ENCODE results near the gene MBP. TPM values are rescaled to one million over a fixed set of nuclear protein-coding genes. Genes with fewer than 3 reads are reported as not detected.
"Not testable (repeated sequence)": the region's sequence is repeated elsewhere in the genome, so short reads cannot be mapped to it uniquely, and the experiment has no call there.

MBP gene
- total RNA-seq, 1 experiment from 2014 or later = 65.2 TPM

DNA sequence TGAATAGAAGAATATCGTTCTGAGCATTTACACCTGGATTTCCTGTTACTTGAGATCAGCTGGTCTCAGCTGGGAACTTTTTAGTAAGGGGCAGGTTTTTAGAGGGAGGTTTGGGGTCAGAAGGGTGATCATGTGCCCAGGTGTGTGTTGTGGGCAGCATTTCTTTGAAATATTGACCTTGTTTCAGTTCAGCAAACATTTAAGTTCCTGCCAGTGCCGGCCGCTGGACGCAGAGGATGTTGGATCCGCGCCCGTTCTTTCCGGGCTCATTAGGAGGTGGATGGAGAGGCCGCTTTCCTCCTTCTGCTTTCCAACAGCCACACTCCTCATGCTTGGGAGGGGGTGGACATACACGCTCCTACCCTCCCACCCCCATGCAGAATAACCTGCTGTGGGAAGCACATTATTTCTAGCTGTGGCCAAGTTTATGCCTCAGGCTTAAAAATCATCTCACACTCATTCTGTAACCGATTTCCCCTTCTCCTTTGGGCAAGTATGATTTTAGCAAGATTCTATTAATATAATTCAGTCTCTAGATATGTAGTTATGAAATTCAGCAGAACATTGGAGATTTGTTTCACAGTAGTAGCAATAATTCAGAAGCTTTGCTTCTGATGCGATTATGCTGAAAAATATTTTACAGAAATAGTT, 178.9 kb downstream of the MBP start:
- in situ Hi-C loops (cut with HindIII; ENCODE audit: low pct_unique_long_range_greater_than_20kb, low sequenced_read_pairs) = no loop called here
- no peak for DNase-seq (ENCODE audit: low read depth, low spot score)

DNA sequence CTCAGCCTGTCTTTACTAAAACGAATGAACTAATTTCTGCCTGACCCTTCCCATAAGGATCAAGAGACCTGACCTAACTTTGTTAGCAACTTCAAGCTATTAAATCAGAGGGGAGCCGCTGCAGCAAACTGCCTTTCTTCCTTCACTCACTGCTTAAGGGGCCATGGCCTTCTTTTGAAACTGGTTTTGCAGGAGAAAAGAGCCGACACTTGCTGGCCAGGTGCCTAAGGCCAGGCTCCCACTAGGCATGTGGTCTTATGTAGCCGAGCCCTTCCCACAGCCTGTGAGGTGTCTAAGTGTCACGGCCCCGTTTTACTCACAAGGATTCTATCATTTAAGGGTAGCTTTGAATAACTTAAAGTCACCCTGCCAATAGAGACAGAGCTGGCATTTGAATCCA, 179.4 kb downstream of the MBP start:
- no peak for DNase-seq (ENCODE audit: low read depth, low spot score)
- in situ Hi-C loops (cut with HindIII; ENCODE audit: low pct_unique_long_range_greater_than_20kb, low sequenced_read_pairs) = no loop called here

DNA sequence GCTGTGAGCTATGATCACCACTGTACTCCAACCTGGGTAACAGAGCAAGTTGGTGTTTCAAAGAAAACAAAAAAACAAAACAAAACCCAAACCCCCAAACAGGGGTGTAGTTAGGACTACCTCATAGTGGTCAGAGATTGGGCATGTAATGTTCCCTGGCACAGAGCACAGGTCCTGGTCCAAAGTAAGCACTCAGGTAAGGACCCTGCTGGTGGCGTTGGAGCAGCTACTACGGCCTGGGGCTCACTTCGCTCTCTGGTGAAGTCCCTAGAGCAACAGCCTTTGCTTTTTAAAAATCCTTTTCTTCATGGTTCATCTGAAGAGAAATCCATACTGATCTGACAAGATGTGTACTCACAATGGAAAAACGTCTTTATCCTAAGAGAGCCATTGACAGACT, 179.8 kb downstream of the MBP start:
- in situ Hi-C loops (cut with HindIII; ENCODE audit: low pct_unique_long_range_greater_than_20kb, low sequenced_read_pairs) = no loop called here

DNA sequence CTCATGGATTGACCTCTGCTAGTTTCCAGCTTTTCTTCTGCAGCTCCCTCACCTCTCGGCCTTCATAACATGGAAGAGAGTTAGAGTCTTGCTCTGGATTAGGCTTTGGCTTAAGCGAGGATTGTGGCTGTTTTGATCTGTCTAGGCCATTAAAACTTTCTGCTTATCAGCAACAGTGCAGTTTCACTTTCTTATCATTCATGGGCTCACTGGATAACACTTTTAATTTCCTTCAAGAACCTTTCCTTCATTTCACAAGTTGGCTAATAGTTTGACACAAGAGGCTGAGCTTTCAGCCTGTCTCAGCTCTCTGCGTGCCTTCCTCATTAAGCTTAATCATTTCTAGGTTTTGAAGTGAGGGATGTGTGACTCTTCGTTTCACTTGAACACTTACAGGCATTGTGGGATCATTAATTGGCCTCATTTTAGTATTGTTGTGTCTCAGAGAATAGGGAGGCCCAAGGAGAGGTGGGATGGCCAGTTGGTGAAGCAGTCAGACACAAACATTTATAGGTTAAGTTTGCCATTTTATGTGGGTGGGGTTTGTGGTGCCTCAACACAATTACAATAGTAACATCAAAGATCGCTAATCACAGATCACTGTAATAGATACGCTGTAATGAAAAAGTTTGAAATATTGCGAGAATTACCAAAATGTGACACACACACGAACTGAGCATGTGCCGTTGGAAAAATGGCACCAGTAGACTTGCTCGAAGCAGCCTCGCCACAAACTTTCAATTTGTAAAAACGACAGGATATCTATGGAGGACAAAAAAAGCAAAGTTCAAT, 180.9 kb downstream of the MBP start:
- in situ Hi-C loops (cut with HindIII; ENCODE audit: low pct_unique_long_range_greater_than_20kb, low sequenced_read_pairs) = no loop called here
- no peak for DNase-seq (ENCODE audit: low read depth, low spot score)

More for the DNA sequence above, 179.8 kb downstream of the MBP start:
- no peak for DNase-seq (ENCODE audit: low read depth, low spot score)

DNA sequence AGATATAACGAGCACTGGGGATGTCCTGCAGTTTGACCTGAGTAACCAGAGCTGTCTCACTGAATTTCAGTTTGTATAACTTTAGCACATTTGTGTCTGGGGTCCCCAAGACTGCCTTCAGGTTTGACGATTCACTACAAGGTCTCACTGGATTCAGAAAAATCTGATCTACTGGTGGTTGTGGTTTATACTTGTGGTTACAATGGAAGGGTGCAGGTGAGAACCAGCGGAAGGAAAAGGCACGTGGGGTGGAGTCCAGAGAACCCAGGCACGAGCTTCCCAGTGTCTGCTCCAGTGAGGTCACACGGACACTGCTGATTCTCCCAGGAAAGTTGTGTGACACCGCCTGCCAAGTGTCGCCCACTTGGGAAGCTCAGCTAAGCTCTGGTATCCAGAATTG, 184.2 kb downstream of the MBP start:
- no peak for DNase-seq (ENCODE audit: low read depth, low spot score)
- in situ Hi-C loops (cut with HindIII; ENCODE audit: low pct_unique_long_range_greater_than_20kb, low sequenced_read_pairs) = no loop called here

DNA sequence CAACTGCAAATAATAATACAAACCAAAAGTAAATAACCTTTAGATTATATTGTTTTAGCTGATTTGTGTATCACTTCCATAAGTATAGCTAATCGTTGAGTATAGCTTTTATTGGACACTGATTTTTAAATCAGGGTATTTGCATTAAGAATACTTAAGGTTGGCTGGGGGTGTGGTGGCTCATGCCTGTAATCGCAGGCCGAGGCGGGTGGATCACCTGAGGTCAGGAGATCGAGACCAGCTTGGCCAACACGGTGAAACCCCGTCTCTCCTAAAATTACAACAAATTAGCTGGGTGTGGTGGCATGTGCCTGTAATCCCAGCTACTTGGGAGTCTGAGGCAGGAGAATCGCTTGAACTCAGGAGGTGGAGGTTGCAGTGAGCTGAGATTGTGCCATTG, 188.2 kb downstream of the MBP start:
- DNase-seq (ENCODE audit: low read depth, low spot score); in situ Hi-C loops (cut with HindIII; ENCODE audit: low pct_unique_long_range_greater_than_20kb, low sequenced_read_pairs): not testable (repeated sequence)

DNA sequence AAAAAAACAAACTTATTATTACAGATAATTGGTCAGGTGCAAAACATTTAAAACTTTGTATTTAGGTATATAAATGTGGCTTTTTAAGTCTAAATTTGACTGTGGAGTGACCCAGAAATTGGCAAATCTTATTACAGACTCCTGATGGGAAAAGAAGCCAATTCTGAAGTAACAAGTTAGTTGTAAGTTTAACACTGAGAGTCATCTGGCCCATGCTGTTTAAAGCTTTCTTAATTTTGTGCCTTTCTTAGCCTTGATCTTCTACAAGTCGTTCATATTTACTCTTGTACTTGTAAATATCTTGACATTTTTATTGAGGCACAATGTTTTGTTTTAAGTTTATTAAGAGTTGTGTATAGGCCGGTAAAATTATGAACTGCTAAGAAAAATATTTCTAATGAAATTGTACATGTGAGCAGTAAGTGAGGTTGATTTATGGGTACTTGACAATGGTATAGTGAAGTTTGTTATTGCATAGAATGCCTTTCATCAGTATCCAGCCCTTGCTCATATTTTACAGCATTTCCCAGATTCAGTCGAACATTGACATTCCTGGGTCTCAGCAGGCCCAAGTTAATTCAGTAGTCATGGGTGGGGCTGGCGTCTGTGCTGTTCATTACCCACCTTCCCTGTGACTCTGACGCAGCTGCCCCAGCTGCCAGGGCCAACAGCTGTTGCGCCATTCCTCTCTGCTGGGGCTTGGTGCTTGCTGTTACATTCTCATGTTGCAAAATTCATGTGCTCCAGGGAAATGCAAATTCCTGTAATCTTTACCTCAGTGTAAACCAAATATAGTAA, 188.8 kb downstream of the MBP start:
- in situ Hi-C loops (cut with HindIII; ENCODE audit: low pct_unique_long_range_greater_than_20kb, low sequenced_read_pairs) = no loop called here
- no peak for DNase-seq (ENCODE audit: low read depth, low spot score)

DNA sequence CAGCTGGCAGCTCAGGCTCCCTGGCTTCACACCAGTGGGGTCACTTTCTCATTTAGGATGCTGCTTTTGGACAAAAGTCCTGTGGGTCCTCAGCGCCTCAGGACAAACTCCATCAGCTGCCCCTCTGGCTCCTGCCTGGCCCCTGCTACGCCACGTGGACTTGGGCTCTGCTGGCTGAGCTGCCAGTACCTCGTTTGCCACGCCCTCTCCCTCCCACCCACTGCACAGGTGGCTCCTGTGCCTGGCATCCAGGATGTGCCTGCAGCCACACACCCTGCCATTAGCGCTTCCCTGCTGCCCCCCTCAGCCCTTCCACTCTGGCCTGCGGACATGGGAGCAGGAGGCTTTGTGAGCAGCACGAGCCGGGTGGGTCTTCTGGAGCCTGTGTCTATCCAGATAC, 191.3 kb downstream of the MBP start:
- DNase-seq (ENCODE audit: low read depth, low spot score) = no peak
- in situ Hi-C loops (cut with HindIII; ENCODE audit: low pct_unique_long_range_greater_than_20kb, low sequenced_read_pairs) = no loop called here

DNA sequence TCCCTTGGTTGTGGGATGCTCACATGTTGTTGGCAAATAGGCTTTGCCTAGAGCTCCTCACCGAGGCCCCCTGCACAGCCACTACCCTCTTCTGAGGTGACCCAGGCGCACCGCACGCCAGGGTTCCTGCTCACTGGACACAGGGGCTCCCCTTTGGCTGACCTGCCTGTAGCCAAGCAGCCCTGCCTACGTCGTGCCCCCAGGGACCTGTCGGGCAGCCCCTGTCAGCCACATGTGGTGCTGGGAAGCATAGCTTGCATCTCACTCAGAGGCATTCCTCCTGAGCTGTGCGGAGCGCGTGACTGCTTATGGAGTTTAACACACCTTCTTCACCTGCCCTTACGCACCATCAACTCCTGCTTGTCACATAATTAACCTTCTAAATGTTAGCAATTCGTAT, 194.0 kb downstream of the MBP start:
- no peak for DNase-seq (ENCODE audit: low read depth, low spot score)
- in situ Hi-C loops (cut with HindIII; ENCODE audit: low pct_unique_long_range_greater_than_20kb, low sequenced_read_pairs) = no loop called here

DNA sequence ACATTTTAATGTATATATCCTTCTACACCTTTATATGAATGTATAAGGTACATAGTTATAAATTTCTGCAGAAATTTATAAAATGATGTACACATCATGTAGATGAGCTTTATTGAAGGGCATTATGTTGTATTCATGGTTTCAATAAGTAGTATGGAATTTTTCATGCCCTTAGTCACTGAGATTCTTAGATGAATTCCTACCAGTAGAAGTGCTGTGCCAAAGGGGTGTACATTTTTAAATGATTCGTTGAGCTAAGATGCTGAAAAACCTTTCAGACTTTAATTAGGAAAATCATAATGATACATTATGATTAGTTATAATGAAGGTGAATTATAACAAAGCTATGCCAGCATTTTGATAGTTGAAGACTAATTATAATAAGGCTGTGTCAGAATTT, 195.0 kb downstream of the MBP start:
- in situ Hi-C loops (cut with HindIII; ENCODE audit: low pct_unique_long_range_greater_than_20kb, low sequenced_read_pairs) = no loop called here
- DNase-seq (ENCODE audit: low read depth, low spot score) = no peak

DNA sequence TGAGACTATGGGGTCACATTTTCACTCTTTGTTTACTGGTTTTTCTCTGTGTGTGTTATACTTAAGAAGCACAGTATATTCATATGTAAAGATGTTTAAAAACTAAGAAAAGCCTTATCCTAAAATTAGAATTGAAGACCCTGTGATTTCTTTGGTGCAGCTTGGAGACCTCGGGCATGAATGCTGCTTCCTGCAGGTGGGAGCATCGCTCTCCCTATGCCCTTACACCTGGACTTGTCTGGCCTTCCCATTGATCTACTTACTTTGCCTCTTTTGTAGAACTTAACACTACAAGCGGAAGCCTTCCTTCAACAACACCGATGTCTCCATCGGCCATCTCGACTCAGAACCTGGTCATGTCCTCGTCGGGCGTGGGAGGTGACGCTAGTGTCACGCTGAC, 195.7 kb downstream of the MBP start:
- no peak for DNase-seq (ENCODE audit: low read depth, low spot score)
- in situ Hi-C loops (cut with HindIII; ENCODE audit: low pct_unique_long_range_greater_than_20kb, low sequenced_read_pairs) = no loop called here

DNA sequence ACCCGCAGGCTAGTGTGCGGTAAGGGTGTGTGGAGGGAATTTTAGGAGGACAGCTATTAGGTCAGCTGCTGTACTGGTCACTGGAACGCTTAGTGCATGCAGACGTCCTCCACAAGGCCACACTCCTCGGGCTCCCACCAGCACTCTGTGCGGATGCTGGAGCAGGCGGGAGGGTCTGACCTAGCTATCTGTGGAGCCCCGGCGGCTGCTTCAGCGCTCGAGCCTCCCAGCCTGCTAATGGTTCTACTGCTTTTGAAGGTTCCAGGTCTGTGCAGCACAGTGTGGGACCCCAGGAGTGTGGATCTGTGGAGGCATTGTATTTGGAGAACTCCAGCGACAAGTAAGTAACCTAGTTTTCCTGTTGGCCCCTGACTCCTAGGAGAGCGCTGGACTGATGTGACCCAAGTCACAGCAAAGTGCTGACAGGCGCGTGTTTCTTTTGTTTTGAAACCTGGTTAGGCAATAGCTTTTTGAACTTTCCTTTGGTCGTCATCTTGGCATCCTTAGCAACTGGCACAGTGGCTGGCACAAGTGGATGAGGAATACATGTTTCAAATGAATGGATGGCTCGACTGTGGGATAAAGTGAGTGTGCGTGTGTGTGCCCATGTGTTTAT, 196.8 kb downstream of the MBP start:
- in situ Hi-C loops (cut with HindIII; ENCODE audit: low pct_unique_long_range_greater_than_20kb, low sequenced_read_pairs) = no loop called here
- DNase-seq (ENCODE audit: low read depth, low spot score) = no peak

DNA sequence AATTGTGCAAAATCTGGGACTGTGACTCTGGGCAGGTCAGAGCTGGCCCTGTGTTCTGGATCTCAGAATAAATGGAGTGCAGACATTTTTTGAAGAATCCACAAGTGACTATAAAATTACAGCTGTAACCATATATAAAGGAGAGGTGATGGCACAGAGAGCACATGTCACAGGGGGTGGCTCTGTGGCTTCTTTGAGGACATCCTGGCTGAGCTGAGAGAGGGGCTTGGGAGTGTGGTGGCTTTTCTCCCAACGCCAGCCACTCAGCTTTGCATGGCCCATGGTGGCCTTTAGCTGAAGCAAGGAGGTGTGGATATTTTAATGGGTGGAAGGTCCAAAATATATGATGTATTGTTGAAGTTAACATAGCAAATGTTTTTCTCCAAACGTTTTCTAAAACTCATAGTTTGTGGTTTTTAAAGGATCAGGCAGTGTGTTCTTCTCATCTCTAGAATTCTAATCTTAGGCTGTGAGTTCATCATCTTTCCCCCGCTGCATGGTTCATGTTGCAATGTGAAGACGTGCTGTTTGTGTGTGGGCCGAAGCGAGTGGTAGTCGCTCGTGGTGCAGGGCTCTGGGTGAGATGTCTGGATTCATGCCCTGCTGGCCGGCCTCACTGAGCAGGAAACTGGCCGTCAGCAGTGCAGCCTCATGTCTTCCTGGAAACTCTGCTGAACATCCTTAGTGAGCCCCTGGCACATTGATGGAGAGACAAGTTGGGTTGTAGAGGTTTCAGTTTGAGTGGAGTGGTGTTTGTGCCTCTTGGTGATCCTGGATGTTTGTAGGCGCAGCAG, 200.4 kb downstream of the MBP start:
- in situ Hi-C loops (cut with HindIII; ENCODE audit: low pct_unique_long_range_greater_than_20kb, low sequenced_read_pairs) = no loop called here
- no peak for DNase-seq (ENCODE audit: low read depth, low spot score)

DNA sequence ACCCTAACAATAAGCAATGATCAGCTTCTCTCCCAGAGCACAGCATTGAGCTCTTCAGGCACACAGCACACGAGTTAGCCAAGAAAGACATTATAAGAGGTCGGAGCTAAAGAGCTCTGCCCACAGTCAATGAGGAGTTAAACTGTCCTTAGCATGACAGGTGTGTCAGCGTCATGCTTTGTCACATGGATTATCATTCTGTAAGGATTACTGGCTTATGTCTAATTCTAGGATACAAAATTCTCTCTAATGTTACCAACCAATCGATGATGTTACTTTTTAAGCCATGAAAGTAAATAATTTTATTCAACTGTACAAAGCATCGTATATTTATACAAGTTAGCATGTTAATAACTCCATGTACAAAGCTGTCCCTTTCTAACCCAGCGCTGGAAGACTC, 201.4 kb downstream of the MBP start:
- in situ Hi-C loops (cut with HindIII; ENCODE audit: low pct_unique_long_range_greater_than_20kb, low sequenced_read_pairs) = no loop called here
- DNase-seq (ENCODE audit: low read depth, low spot score) = no peak
